K562 (cell line): ENCODE data around the gene C22orf31. TPM values are rescaled to one million over a fixed set of nuclear protein-coding genes. Genes with fewer than 3 reads are reported as not detected.

Experiments
- ASH1L ChIP-seq: fragments of 450-650 bp; IDR thresholded peaks from 2 replicates; pipeline ENCODE4 v1.6.1; 2018; ENCODE audit warnings: borderline replicate concordance, mild to moderate bottlenecking, low read depth; ENCODE audit not compliant: partially characterized antibody
- C11orf30 ChIP-seq: fragments of 450-650 bp; IDR thresholded peaks from 2 replicates; pipeline ENCODE4 v1.6.1; 2016; ENCODE audit warnings: low read depth, mild to moderate bottlenecking
- CTBP1 ChIP-seq: fragments of 450-650 bp; IDR thresholded peaks from 2 replicates; pipeline ENCODE4 v1.6.1; 2016; ENCODE audit warnings: borderline replicate concordance
- DIDO1 ChIP-seq: fragments of 450-650 bp; IDR thresholded peaks from 2 replicates; pipeline ENCODE4 v1.6.1; 2016; ENCODE audit warnings: low read depth, missing biosample characterization, missing genetic modification characterization
- MTA2 ChIP-seq: fragments of 450-650 bp; IDR thresholded peaks from 2 replicates; pipeline ENCODE4 v1.6.1; 2016; ENCODE audit warnings: low read depth
- MYC ChIP-seq, 2 experiments: fragments of 250-450 bp in 1 of 2; sonication (Bioruptor Pico) in 1 of 2; IDR thresholded peaks; 2 replicates each; pipeline versions ENCODE4 v1.5.1 to v1.6.1; 2012 to 2021; ENCODE audit warnings: low read depth in 2 of 2, borderline replicate concordance in 1 of 2, improper control_type of control experiment in 1 of 2, low read length in 1 of 2, mild to moderate bottlenecking in 1 of 2, moderate library complexity in 1 of 2
- NEUROD1 ChIP-seq: fragments of 150-350 bp; IDR thresholded peaks from 2 replicates; pipeline ENCODE4 v1.6.1; 2014; ENCODE audit warnings: borderline replicate concordance, low read length, low read depth; ENCODE audit not compliant: partially characterized antibody
- RBM34 ChIP-seq: fragments of 200-400 bp; formaldehyde crosslinking; IDR thresholded peaks from 2 replicates; pipeline ENCODE4 v1.6.1; 2018; ENCODE audit warnings: low read length, borderline replicate concordance; ENCODE audit not compliant: insufficient read depth
- SMARCA4 ChIP-seq: fragments of 450-650 bp; IDR thresholded peaks from 2 replicates; pipeline ENCODE4 v1.6.1; 2016
- SNRNP70 ChIP-seq: fragments of 200-400 bp; formaldehyde crosslinking; optimal IDR thresholded peaks from 2 replicates; pipeline ENCODE3; 2017; ENCODE audit warnings: low read depth, low read length
- SOX6 ChIP-seq: fragments of 450-650 bp; IDR thresholded peaks from 2 replicates; pipeline ENCODE4 v1.6.1; 2014; ENCODE audit warnings: mild to moderate bottlenecking
- SP1 ChIP-seq: sonication (generic); formaldehyde crosslinking; IDR thresholded peaks from 2 replicates; pipeline ENCODE4 v1.8.1; 2022; ENCODE audit warnings: mild to moderate bottlenecking, missing genetic modification reagents
- SREBF2 ChIP-seq: sonication (generic); formaldehyde crosslinking; IDR thresholded peaks from 2 replicates; pipeline ENCODE4 v1.4.0; 2020; ENCODE audit warnings: mild to moderate bottlenecking, missing genetic modification reagents
- SRSF1 ChIP-seq: fragments of 200-400 bp; formaldehyde crosslinking; IDR thresholded peaks from 2 replicates; pipeline ENCODE4 v1.6.1; 2017; ENCODE audit warnings: mild to moderate bottlenecking, low read depth, low read length, moderate library complexity
- TBP ChIP-seq: optimal IDR thresholded peaks from 2 replicates; pipeline ENCODE3; 2011; ENCODE audit warnings: low read depth, low read length, improper control_type of control experiment
- ZFP30 ChIP-seq: fragments of 250-450 bp; sonication (Bioruptor Pico); IDR thresholded peaks from 2 replicates; pipeline ENCODE4 v1.8.0; 2022; ENCODE audit warnings: moderate library complexity, mild to moderate bottlenecking, inconsistent platforms, borderline replicate concordance
- ZNF174 ChIP-seq: fragments of 250-450 bp; sonication (Bioruptor Pico); IDR thresholded peaks from 2 replicates; pipeline ENCODE4 v1.4.0; 2020; ENCODE audit warnings: mild to moderate bottlenecking
- ZNF347 ChIP-seq: fragments of 450-650 bp; formaldehyde crosslinking; IDR thresholded peaks from 2 replicates; pipeline ENCODE4 v1.4.0; 2020; ENCODE audit warnings: low read depth, mild to moderate bottlenecking, moderate library complexity
- polyA plus RNA-seq, 8 experiments: library from polyadenylated mRNA; depleted of rRNA in 4 of 8; stranded (reverse) in 5 of 8; unstranded in 3 of 8; fragments of >200 nt; fragmentation: Nextera tagmentation in 2 of 8; fragmentation: Illumina TruSeq in 1 of 8; extraction: Ambion mirVana in 2 of 8; extraction: Trizol in 1 of 8; gene quantifications; 2 replicates each; pipeline versions ENCODE4 v1.2.1 to v1.2.3, GENCODE V29; 2011 to 2014; ENCODE audit warnings: inconsistent platforms in 1 of 8, missing spikeins in 1 of 8
- total RNA-seq, 7 experiments: library from RNA; depleted of rRNA in 6 of 7; stranded (reverse); fragments of >200 nt in 6 of 7; fragmentation: Illumina TruSeq in 2 of 7; extraction: Trizol in 2 of 7; gene quantifications; 2 replicates each; pipeline versions ENCODE4 v1.2.1 to v1.2.3, GENCODE V29; 2011 to 2021; ENCODE audit warnings: low replicate concordance in 1 of 7
- TF ChIP-seq, protein P1 (sequence below): sonication (generic); formaldehyde crosslinking; IDR thresholded peaks from 2 replicates; pipeline ENCODE4 v1.8.1; 2022; ENCODE audit warnings: missing genetic modification reagents
- TF ChIP-seq, protein P2 (sequence below), 2 experiments: IDR thresholded peaks in 1 of 2; conservative IDR thresholded peaks in 1 of 2; 2 replicates each; pipeline ENCODE4 v1.6.1; 2016; ENCODE audit warnings: low read depth in 2 of 2, mild to moderate bottlenecking in 1 of 2, missing compliant biosample characterization in 1 of 2, missing genetic modification characterization in 1 of 2, moderate library complexity in 1 of 2
- TF ChIP-seq, protein P3 (sequence below): sonication (generic); formaldehyde crosslinking; IDR thresholded peaks from 2 replicates; pipeline ENCODE4 v1.9.0; 2022; ENCODE audit warnings: mild to moderate bottlenecking, missing genetic modification reagents
- TF ChIP-seq, protein P4 (sequence below): fragments of 250-450 bp; sonication (Bioruptor Pico); IDR thresholded peaks from 2 replicates; pipeline ENCODE4 v1.8.0; 2021; ENCODE audit warnings: mild to moderate bottlenecking, moderate library complexity

Gene C22orf31
- total and polyA plus RNA-seq, 9 of the 15 experiments (the other 6 are each of a cell fraction or from before 2014, with no cell fraction given): not detected

DNA sequence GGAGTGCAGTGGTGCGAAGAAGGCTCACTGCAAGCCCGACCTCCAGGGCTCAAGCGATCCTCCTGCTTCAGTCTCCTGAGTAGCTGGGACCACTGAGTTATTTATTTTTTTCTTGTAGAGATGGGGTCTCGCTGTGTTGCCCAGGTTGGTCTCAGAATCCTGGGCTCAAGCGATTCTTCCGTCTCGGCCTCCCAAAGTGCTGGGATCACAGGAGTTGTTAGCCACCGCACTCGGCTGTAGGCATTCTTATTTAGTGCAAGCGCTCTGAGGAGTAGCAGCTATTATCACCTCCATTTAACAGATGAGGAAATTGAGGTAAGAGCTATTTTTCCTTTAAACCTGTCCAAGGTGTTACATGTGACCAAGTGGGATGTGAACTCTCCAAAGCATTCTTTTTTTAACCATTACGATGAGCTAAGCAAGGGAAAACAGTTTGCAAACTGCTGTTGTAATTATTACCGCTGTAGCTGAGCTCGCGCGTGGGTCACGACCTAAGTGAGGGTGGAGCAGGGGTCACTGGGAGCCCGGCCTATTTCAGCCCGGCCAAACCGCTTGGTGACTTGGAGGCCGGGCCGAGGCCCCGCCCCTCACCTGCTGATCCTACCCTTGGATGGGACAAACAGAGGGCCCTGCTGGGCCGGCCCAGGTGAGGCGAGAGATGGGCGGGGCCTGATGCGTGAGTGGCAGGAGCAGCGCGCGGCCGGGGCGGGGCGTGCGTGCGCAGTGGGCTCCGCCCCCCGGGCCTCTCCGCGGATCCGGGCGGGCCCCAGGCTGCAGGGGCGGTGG lies 10.8 kb upstream of the C22orf31 start (continued):
- TF ChIP-seq SRSF1 (no peak), NEUROD1 (no peak), C11orf30 (no peak), ZNF174 (CRISPR knock-in tag) (no peak), MYC (IDR thresholded peaks at IDR 0.05; ENCODE audit: low read depth, low read length) (no peak), MYC (CRISPR knock-in tag; IDR thresholded peaks at IDR 0.05; ENCODE audit: borderline replicate concordance, low read depth) (no peak), DIDO1 (tag) (no peak), ASH1L (no peak), SNRNP70 (no peak), ZFP30 (CRISPR knock-in tag) (no peak), TBP (peak; percentile 12), RBM34 (no peak), CTBP1 (peak; percentile 70), SMARCA4 (no peak), SOX6 (0 out of 2 replicates have a peak, but pooled peaks have one; percentile 16), SREBF2 (no peak), ZNF347 (CRISPR knock-in tag) (no peak), MTA2 (no peak), SP1 (CRISPR knock-in tag) (0 out of 2 replicates have a peak, but pooled peaks have one; percentile 27)
- TF ChIP-seq, protein P1, sequence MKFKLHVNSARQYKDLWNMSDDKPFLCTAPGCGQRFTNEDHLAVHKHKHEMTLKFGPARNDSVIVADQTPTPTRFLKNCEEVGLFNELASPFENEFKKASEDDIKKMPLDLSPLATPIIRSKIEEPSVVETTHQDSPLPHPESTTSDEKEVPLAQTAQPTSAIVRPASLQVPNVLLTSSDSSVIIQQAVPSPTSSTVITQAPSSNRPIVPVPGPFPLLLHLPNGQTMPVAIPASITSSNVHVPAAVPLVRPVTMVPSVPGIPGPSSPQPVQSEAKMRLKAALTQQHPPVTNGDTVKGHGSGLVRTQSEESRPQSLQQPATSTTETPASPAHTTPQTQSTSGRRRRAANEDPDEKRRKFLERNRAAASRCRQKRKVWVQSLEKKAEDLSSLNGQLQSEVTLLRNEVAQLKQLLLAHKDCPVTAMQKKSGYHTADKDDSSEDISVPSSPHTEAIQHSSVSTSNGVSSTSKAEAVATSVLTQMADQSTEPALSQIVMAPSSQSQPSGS: no peak
- TF ChIP-seq, protein P2, sequence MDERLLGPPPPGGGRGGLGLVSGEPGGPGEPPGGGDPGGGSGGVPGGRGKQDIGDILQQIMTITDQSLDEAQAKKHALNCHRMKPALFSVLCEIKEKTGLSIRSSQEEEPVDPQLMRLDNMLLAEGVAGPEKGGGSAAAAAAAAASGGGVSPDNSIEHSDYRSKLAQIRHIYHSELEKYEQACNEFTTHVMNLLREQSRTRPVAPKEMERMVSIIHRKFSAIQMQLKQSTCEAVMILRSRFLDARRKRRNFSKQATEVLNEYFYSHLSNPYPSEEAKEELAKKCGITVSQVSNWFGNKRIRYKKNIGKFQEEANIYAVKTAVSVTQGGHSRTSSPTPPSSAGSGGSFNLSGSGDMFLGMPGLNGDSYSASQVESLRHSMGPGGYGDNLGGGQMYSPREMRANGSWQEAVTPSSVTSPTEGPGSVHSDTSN (CRISPR knock-in tag; IDR thresholded peaks at IDR 0.05; ENCODE audit: low read depth): peak; percentile 75
- TF ChIP-seq, protein P2 (tag; conservative IDR thresholded peaks at IDR 0.05; ENCODE audit: low read depth): peak; percentile 64
- TF ChIP-seq, protein P3, sequence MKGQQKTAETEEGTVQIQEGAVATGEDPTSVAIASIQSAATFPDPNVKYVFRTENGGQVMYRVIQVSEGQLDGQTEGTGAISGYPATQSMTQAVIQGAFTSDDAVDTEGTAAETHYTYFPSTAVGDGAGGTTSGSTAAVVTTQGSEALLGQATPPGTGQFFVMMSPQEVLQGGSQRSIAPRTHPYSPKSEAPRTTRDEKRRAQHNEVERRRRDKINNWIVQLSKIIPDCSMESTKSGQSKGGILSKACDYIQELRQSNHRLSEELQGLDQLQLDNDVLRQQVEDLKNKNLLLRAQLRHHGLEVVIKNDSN: no peak
- TF ChIP-seq, protein P4, sequence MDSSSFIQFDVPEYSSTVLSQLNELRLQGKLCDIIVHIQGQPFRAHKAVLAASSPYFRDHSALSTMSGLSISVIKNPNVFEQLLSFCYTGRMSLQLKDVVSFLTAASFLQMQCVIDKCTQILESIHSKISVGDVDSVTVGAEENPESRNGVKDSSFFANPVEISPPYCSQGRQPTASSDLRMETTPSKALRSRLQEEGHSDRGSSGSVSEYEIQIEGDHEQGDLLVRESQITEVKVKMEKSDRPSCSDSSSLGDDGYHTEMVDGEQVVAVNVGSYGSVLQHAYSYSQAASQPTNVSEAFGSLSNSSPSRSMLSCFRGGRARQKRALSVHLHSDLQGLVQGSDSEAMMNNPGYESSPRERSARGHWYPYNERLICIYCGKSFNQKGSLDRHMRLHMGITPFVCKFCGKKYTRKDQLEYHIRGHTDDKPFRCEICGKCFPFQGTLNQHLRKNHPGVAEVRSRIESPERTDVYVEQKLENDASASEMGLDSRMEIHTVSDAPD (CRISPR knock-in tag): no peak
